DOHH2 (cell line): ENCODE results near the gene RPRML.

Source experiments
- EZH2phosphoT487 ChIP-seq: fragments of 200-600 bp; sonication (generic); IDR thresholded peaks from 2 replicates; pipeline ENCODE4 v1.6.1; 2017; ENCODE audit warnings: borderline replicate concordance, mild to moderate bottlenecking, antibody characterized with exemption, low read length, moderate library complexity, mixed read lengths
- TF ChIP-seq, protein P1 (sequence below): fragments of 200-600 bp; sonication (generic); IDR thresholded peaks from one replicate; pipeline ENCODE4 v1.5.1; 2014; ENCODE audit warnings: antibody characterized with exemption, mild to moderate bottlenecking, low read depth, low read length; ENCODE audit not compliant: poor library complexity, severe bottlenecking

DNA sequence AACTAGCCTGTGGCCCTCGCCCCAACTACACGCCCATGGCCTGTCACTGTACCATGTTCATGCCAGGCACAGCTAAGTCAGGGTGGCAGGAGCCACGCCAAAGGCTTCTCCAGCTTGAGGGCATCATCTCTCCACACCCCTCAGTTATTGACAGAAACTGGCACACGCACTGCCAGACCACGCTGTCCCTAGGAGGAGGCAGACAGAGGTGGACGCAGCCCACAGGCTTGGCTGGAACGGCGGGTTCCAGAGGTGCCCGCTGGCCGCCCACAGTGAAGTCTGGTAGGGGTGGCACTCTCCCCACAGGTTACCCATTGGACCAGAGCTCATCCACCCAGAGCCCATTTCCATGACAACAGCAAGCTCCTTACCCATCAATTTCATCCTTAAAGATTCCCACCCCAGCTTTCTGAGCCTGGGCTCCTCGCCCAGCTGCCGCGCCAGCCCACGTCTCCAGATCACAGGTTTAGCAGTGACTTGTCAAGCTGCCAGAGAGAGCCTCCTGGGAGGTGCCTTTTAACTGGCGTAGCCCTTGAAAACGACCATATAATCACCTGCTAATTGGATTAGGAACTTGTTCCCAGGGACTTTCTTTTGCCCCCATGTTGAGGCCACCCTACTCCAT lies 27.9 kb downstream of the RPRML start:
- TF ChIP-seq, protein P1, sequence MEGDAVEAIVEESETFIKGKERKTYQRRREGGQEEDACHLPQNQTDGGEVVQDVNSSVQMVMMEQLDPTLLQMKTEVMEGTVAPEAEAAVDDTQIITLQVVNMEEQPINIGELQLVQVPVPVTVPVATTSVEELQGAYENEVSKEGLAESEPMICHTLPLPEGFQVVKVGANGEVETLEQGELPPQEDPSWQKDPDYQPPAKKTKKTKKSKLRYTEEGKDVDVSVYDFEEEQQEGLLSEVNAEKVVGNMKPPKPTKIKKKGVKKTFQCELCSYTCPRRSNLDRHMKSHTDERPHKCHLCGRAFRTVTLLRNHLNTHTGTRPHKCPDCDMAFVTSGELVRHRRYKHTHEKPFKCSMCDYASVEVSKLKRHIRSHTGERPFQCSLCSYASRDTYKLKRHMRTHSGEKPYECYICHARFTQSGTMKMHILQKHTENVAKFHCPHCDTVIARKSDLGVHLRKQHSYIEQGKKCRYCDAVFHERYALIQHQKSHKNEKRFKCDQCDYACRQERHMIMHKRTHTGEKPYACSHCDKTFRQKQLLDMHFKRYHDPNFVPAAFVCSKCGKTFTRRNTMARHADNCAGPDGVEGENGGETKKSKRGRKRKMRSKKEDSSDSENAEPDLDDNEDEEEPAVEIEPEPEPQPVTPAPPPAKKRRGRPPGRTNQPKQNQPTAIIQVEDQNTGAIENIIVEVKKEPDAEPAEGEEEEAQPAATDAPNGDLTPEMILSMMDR: no peak
- no peak for TF ChIP-seq EZH2phosphoT487
